RCC 7860 (cell line): Measurements from ENCODE around the gene INTS6.
A peak's percentile ranks its signal among the peaks of the same experiment; 100 is the strongest.
"Not testable (repeated sequence)": the region's sequence is repeated elsewhere in the genome, so short reads cannot be mapped to it uniquely, and the experiment has no call there.

Experiments used
- DNase-seq: peaks from one replicate; pipeline ENCODE4 v3.0.0-alpha.2; 2015; ENCODE audit warnings: low spot score
- FAIRE-seq: peaks from 2 replicates; lab custom pipeline; 2012; peaks lifted over from hg19 to GRCh38; lab: Jason Lieb, UNC

The INTS6 gene

GRCh38 chr13:51416107-51416506 is 36.7 kb downstream of the INTS6 start:
- DNase-seq (no peak), FAIRE-seq (no peak)

GRCh38 chr13:51415339-51415738 is 37.5 kb downstream of the INTS6 start:
- not testable (repeated sequence) for DNase-seq, FAIRE-seq

GRCh38 chr13:51412431-51412830 is 40.4 kb downstream of the INTS6 start:
- no peak for FAIRE-seq

DNA sequence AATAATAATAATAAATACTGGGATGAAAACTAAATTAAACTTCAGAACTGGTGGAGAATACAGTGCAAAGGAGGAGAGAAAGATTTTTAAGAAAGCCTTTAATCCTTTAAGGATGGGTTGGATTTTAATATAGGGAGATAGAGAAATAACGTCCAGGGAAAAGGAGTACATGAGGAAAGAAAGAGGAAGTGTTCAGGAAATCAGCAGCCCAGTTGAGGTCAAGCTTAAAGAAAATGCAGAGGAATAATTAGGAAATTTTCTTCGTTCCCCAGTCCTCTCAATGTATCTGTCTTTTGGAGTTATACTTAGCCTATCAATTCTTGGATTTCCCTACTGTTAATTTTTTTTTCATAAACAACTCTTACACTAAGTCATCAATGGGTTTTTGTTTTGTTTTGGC is 47.7 kb downstream of the INTS6 start:
- no peak for DNase-seq
- FAIRE-seq = no peak

More at GRCh38 chr13:51412431-51412830, 40.4 kb downstream of the INTS6 start:
- DNase-seq = no peak

- FAIRE-seq = no peak
- DNase-seq = no peak
Observed at GRCh38 chr13:51397262-51397941, 55.4 kb downstream of the INTS6 start.

- no peak for DNase-seq
- FAIRE-seq = no peak
Observed at GRCh38 chr13:51396352-51396751, 56.5 kb downstream of the INTS6 start.

- no peak for DNase-seq
- no peak for FAIRE-seq
Observed at GRCh38 chr13:51394724-51395123, 58.1 kb downstream of the INTS6 start.

DNA sequence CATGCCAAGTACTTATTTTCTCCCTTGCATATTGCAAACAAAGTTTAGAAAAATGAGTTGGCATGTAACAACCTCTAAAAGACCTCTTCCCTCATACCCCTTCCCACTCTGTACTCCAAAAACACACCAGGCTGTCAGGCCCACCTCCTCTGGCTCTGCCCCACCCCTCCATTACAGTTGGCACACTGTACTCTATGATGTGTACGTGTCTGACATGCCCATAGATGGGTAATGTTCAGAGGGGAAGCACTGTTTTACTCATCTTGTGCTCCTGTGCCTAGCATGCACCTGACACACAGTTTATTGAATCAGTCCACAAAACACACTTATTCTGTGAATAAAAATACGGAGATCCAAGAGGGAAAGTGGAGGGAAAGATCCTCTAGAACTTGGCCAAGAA is 67.7 kb downstream of the INTS6 start:
- no peak for FAIRE-seq
- DNase-seq = no peak

DNA sequence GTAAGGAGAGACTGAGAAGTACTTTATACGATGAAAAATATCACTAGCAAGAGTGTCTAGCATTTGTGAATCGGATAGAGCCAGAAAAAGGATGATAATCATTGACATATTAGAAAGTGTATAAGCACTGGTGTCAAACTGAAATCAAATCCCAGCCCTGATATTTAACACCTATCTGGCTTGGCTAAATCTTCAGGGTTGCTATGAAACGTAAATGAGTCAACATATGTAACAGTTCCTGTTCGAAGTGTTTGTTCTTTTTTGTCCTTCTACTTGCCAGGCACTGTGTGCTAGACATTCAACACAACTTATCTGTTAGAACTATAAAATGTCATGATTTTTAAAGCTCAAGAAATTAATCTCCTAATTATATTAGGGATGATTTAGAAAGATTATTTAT is 72.6 kb downstream of the INTS6 start:
- FAIRE-seq (no peak), DNase-seq (no peak)

GRCh38 chr13:51373451-51373850 is 79.4 kb downstream of the INTS6 start:
- FAIRE-seq (no peak), DNase-seq (no peak)

- FAIRE-seq (no peak), DNase-seq (no peak)
Observed at GRCh38 chr13:51371768-51372399, 81.0 kb downstream of the INTS6 start.

- FAIRE-seq (no peak), DNase-seq (no peak)
Observed at GRCh38 chr13:51370811-51371210, 82.0 kb downstream of the INTS6 start.

- FAIRE-seq (no peak), DNase-seq (no peak)
Observed at GRCh38 chr13:51370116-51370515, 82.7 kb downstream of the INTS6 start.

DNA sequence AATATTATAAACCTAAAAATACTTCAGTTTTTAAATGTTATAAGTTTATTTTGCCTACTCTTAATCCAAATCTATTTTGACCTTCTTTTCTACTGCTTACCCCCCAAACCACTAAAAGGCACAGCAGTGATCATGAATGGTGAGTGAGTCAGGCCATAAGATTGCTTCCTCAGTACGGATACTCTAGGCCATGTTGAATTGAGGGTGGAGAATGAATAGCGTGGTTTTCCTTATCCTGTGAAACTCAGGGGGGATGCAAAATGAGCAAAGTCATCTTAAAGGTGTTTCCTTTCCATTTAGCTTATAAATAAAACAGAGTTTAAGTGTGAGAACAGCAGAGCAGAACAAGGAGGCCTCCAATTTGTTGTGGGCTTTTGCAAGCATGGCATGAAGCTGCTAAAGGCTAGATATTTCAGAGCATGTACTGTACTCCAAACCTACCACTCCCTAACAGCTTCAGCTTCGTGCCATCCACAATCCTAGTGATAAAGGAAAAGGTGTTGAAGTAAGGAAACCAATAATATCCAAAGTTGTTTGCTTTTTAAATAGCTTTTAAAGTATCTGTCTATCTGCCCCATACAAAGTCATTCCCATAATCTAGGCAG is 88.3 kb downstream of the INTS6 start:
- DNase-seq (peak; percentile 38), FAIRE-seq (peak; percentile 17)

- DNase-seq = no peak
- no peak for FAIRE-seq
Observed at GRCh38 chr13:51363625-51364024, 89.2 kb downstream of the INTS6 start.

DNA sequence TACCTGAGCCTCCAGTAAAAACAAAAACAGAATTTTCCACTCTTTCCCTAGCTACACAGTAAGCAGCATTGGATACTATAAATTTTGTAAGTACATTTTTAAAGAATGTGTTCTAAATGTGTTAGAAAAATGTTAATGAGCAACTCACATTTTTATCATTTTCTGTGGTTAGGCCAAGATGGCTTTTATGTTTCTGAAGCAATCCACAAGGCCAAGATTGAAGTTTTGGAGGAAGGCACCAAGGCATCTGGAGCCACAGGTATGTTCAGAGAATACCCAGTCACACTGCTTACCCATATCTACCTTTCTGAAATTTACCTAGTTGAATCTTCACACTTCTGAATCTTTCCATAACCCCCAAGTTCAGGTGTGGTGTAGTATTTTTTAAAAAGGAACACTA is 91.7 kb downstream of the INTS6 start:
- DNase-seq (no peak), FAIRE-seq (no peak)

DNA sequence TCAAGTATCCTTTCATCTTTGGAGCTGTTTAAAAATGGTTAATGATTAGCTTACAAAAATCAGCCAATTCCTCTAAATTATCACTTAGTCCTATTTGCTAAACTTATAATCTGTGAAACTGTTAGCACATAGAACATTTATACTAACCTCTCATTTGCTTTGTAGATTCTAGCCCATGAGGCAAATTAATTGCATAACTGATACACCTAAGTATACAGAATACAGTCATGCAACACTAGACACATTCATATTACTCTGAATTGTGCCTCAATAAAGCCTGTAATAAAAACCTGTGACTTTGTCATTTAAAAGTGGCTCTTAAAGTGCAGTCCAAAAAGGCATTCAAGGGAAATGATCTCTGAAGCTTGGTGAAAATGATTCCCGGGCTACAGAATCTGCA is 92.3 kb downstream of the INTS6 start:
- DNase-seq (no peak), FAIRE-seq (no peak)

- DNase-seq (no peak), FAIRE-seq (no peak)
Observed at GRCh38 chr13:51359352-51359751, 93.5 kb downstream of the INTS6 start.

DNA sequence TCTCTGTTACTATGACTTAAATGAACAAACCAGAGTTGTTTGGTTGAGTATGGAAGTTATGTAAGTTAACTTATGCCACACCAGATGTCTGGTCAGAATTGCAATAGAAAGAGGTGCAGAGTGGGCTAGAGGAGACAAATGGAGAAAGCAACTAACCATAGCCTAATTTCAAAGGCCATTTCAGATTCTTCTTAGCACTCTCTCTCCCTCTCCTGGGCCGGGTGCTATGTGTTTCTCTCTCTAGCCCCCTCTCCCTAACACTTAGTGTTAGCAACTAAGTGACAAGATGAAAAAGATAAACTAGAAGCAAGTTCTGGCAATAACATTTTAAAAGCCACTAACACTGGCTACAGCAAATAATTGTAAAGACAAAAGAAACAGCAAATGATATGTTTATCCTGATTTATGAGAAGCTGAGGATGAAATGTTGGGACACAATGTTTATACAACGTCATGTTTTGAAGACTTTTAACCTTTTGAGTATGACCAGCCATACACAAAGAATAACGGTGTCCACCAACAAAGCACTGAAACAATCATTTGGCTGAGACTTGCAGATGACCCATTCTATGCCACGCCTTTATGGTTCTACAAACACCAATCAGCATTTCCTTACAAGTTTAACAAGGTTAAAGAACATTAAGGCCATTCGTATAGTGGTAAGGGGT is 94.8 kb downstream of the INTS6 start:
- DNase-seq = no peak
- FAIRE-seq = no peak

DNA sequence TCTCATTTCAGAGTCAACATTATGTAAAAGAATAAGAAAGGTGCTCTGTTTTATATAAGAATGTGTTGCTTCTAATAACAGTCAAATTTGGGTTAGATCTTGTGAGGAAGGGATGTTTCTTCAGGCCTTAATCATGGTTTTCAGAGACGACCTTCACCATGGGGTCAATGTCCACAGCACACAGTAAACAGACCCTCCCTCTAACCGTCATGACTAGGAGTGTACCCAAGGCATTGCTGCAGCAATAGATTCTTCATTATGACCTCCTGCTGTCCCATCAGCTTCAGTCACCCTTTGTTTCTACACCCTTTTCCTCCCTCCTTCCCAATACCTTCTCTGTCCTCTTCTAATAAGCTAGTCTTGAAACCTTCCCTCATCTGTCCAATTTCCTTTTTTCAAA is 97.6 kb downstream of the INTS6 start:
- no peak for FAIRE-seq
- no peak for DNase-seq

DNA sequence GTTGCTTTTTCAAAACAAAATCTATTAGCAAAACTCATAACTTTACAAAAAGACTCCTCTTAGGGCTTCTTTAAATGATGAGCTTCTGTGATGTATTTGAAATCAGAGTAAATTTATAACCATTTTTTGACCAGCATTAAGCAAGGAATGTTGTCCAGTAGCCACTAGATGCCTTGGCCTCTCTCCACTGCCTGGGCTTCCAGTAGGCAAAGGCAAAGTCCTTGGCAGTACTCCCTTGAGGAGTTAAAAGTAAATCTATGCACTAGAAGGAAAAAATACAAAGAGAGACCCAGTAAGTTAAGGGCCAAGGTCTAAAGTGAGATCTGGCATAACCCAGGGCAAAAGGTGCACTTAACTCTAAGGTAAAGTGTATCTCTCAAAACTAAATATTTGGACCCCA is 103.8 kb downstream of the INTS6 start:
- no peak for FAIRE-seq
- no peak for DNase-seq
